Urothelium cell line (cell line): ENCODE data around the gene FRMD4A.

ENCODE experiments used
- DNase-seq: peaks from one replicate; pipeline ENCODE4 v3.0.0; 2011; ENCODE audit warnings: low spot score, mixed read lengths
- FAIRE-seq: peaks from 2 replicates; lab custom pipeline; 2011; peaks lifted over from hg19 to GRCh38; lab: Jason Lieb, UNC

Gene FRMD4A

DNA sequence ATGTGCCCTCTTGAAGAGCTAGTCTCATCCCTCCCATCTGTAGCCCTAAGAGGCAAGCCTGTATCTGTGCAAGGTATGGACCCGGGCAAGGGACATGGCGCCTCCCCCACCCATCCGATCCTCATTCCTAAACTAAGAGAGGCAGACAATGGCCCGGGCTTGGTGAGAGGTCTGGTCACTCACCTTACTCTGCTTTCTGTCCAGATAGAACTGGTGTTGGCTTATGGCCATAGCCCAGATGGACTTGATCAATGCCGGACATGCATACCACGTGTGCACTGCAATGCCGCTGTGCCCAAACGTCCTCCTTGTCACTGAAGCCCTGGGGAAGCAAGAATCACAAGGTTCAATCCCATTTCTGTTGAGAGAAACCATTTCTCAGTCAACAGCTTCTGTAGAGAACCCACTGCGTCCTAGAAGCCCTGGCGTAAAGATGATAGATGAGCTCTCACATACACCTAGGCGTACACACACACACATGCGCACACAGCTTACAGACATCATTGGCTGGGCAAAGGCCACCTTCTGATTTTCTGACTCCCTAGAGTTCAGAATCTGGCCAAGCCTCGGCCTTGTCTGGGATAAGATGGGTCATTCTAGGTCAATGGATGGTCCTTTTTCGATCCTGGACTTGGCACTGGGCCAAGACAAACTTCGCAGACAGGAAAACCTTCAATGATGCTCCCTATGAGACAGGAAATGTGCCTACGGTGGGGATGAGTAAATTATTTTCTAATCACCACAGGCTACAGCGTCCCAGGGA, 629.4 kb downstream of the FRMD4A start:
- FAIRE-seq (no peak), DNase-seq (no peak)

- FAIRE-seq (no peak), DNase-seq (no peak)
Observed at GRCh38 chr10:13700473-13701144, 630.1 kb downstream of the FRMD4A start.

GRCh38 chr10:13699216-13699615, 631.5 kb downstream of the FRMD4A start:
- FAIRE-seq (no peak), DNase-seq (no peak)

DNA sequence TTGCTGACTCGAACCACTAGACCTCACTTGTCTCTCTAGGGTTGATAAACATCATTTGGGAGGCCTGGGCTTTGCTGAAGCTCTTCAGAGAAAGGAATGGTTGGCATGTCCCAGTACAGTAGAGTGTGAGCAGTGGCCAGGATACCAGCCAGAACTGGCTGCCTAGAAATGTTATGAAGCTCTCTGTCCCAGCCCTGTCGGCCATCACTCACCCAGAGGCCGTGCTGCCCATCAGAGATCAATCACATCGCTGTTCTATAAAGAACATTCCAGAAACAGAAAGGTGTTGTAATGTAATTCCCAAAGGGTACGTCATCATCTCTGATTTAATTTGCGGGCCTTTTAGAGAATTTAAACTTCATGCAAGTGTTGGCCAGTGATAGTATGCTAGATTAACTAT, 632.5 kb downstream of the FRMD4A start:
- no peak for FAIRE-seq

GRCh38 chr10:13696071-13696470, 634.7 kb downstream of the FRMD4A start:
- DNase-seq (no peak), FAIRE-seq (no peak)

More for the DNA sequence above, 632.5 kb downstream of the FRMD4A start:
- no peak for DNase-seq

GRCh38 chr10:13695588-13695987, 635.1 kb downstream of the FRMD4A start:
- DNase-seq (no peak), FAIRE-seq (no peak)

GRCh38 chr10:13693783-13694700, 636.7 kb downstream of the FRMD4A start:
- FAIRE-seq (no peak), DNase-seq (no peak)

GRCh38 chr10:13690281-13690825, 640.4 kb downstream of the FRMD4A start:
- DNase-seq (no peak), FAIRE-seq (no peak)

- DNase-seq (no peak), FAIRE-seq (no peak)
Observed at GRCh38 chr10:13686331-13686752, 644.4 kb downstream of the FRMD4A start.

- FAIRE-seq (no peak), DNase-seq (no peak)
Observed at GRCh38 chr10:13685885-13686284, 644.8 kb downstream of the FRMD4A start.

GRCh38 chr10:13684806-13685482, 645.8 kb downstream of the FRMD4A start:
- DNase-seq (no peak), FAIRE-seq (no peak)

GRCh38 chr10:13684252-13684791, 646.4 kb downstream of the FRMD4A start:
- FAIRE-seq = no peak
- peak; percentile 23 for DNase-seq

- DNase-seq (no peak), FAIRE-seq (no peak)
Observed at GRCh38 chr10:13683017-13683416, 647.7 kb downstream of the FRMD4A start.

DNA sequence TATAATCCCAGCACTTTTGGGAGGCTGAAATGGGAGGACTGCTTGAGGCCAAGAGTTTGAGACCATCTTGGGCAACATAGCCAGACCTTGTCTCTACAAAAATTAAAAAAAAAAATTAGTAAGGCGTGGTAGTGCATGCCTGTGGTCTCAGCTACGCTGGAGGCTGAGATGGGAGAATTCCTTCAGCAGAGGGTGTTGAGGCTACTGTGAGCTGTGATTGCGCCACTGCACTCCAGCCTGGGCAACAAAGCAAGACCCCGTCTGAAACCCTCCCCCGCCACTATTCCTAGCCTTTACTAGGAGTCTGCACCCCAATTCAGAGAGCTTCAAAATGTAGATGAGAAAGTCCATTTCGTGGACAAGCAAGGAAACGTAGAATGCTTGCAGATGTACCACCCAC, 648.8 kb downstream of the FRMD4A start:
- DNase-seq (no peak), FAIRE-seq (no peak)

- FAIRE-seq = no peak
- no peak for DNase-seq
Observed at GRCh38 chr10:13681528-13681927, 649.2 kb downstream of the FRMD4A start.

GRCh38 chr10:13681095-13681494, 649.6 kb downstream of the FRMD4A start:
- FAIRE-seq = no peak
- DNase-seq = no peak

GRCh38 chr10:13678101-13678843, 652.5 kb downstream of the FRMD4A start:
- DNase-seq (no peak), FAIRE-seq (no peak)

DNA sequence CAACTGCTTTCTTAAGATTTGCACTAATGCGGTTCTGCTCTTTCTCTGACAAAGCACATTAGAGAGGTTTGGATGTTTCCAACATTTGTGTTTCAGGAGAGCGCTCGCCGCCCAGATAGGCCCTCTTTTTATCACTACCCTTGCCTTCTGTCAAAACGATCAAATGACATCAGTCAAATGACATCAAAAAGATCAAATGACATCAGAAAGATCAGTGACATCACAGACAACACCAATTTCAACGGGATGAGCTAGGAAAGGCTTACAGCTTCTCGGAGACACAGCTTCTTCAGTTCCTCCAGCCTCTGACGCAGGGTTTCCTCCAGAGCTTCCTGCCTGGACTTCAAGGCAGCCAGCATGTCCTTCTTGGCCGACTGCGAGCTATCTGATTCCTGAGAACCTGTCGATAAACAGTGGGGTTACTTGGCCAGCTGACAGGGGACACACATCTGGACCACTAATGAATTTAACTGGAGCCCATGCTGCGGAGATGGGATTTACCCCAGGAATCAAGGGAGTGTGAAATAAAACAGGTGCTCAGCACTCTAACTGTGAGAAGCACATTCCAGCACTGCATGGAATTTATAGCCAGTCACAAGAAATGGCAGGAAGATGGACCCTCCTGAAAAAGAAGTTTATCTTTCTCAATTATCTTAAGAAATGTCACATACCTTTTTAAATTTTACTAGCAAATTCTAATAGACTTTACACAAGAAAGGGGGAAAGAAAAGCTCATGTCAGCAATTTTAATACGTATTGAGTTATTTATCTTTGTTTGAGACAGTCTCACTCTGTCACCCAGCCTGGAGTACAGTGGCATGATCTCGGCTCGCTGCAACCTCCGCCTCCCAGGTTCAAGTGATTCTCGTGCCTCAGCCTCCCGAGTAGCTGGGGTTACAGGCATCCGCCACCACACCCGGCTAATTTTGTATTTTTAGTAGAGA, 655.8 kb downstream of the FRMD4A start:
- DNase-seq (no peak), FAIRE-seq (no peak)
